HEK293T (cell line): Measurements from ENCODE around the gene KCNK4.

ENCODE experiments used
- CTBP1 ChIP-seq: fragments of 450-650 bp; IDR thresholded peaks from 2 replicates; pipeline ENCODE4 v1.6.1; 2016; ENCODE audit warnings: borderline replicate concordance
- ELF4 ChIP-seq: fragments of 450-650 bp; IDR thresholded peaks from 2 replicates; pipeline ENCODE4 v1.6.1; 2017; ENCODE audit warnings: antibody characterized with exemption
- FOXA1 ChIP-seq: fragments of 450-650 bp; IDR thresholded peaks from 2 replicates; pipeline ENCODE4 v1.6.1; 2016; ENCODE audit warnings: mild to moderate bottlenecking
- FOXK2 ChIP-seq: fragments of 450-650 bp; IDR thresholded peaks from 2 replicates; pipeline ENCODE4 v1.6.1; 2016; ENCODE audit warnings: mild to moderate bottlenecking
- FOXM1 ChIP-seq: fragments of 450-650 bp; IDR thresholded peaks from 2 replicates; pipeline ENCODE4 v1.6.1; 2017; ENCODE audit warnings: mild to moderate bottlenecking, borderline replicate concordance
- HDGF ChIP-seq: fragments of 450-650 bp; IDR thresholded peaks from 2 replicates; pipeline ENCODE4 v1.6.1; 2017; ENCODE audit warnings: antibody characterized with exemption, borderline replicate concordance
- LEF1 ChIP-seq: fragments of 450-650 bp; IDR thresholded peaks from 2 replicates; pipeline ENCODE4 v1.6.1; 2017; ENCODE audit warnings: mild to moderate bottlenecking, borderline replicate concordance
- NFRKB ChIP-seq: fragments of 450-650 bp; IDR thresholded peaks from 2 replicates; pipeline ENCODE4 v1.6.1; 2016; ENCODE audit warnings: mild to moderate bottlenecking, moderate library complexity
- SP1 ChIP-seq: fragments of 450-650 bp; IDR thresholded peaks from 2 replicates; pipeline ENCODE4 v1.6.1; 2017
- SUZ12 ChIP-seq: fragments of 450-650 bp; IDR thresholded peaks from 2 replicates; pipeline ENCODE4 v1.6.1; 2016; ENCODE audit warnings: mild to moderate bottlenecking
- ZNF384 ChIP-seq: fragments of 450-650 bp; IDR thresholded peaks from 2 replicates; pipeline ENCODE4 v1.6.1; 2016
- TF ChIP-seq, protein P1 (sequence below): fragments of 450-650 bp; IDR thresholded peaks from 2 replicates; pipeline ENCODE4 v1.6.1; 2016

DNA sequence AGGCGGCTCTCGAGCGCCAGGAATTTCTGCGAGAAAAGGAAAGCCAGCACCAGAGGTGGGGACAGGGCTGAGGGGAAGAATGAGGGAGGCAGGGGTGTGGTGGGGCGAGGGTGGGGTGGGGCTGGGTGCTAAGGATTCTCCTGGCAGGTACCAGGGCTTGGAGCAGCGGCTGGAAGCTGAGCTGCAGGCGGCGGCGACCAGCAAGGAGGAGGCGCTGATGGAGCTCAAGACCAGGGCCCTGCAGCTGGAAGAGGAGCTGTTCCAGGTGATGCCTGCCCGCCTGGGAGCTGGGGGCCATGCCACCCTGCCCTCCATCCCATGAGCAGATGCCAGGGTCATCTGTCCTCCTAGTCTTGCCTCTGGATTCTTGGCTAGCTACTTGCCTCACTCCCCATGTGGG, 58.3 kb downstream of the KCNK4 start:
- TF ChIP-seq HDGF = no peak
- TF ChIP-seq, protein P1, sequence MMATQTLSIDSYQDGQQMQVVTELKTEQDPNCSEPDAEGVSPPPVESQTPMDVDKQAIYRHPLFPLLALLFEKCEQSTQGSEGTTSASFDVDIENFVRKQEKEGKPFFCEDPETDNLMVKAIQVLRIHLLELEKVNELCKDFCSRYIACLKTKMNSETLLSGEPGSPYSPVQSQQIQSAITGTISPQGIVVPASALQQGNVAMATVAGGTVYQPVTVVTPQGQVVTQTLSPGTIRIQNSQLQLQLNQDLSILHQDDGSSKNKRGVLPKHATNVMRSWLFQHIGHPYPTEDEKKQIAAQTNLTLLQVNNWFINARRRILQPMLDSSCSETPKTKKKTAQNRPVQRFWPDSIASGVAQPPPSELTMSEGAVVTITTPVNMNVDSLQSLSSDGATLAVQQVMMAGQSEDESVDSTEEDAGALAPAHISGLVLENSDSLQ = no peak
- TF ChIP-seq SP1 = no peak
- TF ChIP-seq NFRKB = no peak
- no peak for TF ChIP-seq ELF4
- TF ChIP-seq FOXM1 = no peak
- no peak for TF ChIP-seq FOXA1
- no peak for TF ChIP-seq FOXK2
- no peak for TF ChIP-seq ZNF384
- TF ChIP-seq CTBP1 = no peak
- no peak for TF ChIP-seq LEF1
- TF ChIP-seq SUZ12 = no peak
